ENCODE results near the gene SLIT3.
A peak's percentile ranks its signal among the peaks of the same experiment; 100 is the strongest.

The SLIT3 gene

DNA sequence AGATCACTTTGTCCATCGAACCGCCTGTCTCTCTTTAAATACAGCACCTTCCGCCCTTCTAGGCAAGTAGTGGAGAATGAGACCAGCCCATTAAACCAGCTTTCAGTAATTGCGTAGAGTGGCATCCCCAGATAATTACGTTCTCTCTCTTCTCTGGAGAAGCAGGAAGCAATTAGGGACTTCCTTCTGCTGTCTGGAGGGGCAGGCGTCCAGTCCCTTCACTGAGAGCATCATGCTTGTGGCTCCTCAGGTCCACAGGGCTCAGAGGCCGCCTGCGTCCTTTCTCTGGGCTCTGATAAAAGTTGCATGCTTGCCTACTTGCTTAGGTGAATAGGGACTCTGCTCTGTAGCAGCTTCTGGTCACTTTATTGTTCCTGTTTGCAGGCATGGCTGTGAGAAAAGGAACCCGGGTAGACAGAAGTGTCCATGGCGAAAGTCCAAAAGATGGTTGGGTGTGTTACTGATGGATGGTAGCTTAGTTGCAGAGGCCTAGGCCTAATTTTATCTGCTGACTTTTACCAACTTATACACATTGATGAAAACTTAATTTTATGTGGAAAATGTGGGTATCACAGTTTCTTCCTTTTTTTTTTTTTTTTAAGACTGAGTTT is 422.7 kb downstream of the SLIT3 start:
- no peak for DNase-seq

GRCh38 chr5:168877132-168877892 is 423.6 kb downstream of the SLIT3 start:
- peak; percentile 9 for DNase-seq

DNA sequence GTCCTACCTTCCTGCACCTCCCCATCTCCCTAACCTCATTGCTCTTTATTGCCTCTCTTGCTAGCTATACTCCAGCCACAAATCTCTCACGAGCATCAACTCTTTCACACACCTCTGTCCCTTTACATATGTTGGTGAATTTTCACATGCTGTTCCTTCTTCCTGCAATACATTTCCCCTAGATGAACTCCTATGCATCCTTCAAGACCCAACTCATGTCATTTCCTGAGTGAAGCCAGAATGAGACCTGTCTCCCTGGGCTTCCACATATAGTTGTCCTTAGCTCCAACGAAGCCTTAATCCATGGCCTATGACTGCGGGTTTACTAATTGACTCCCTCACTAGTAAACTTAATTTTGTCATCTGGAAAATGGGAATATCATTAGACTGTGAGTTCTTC is 424.5 kb downstream of the SLIT3 start:
- DNase-seq: no peak

DNA sequence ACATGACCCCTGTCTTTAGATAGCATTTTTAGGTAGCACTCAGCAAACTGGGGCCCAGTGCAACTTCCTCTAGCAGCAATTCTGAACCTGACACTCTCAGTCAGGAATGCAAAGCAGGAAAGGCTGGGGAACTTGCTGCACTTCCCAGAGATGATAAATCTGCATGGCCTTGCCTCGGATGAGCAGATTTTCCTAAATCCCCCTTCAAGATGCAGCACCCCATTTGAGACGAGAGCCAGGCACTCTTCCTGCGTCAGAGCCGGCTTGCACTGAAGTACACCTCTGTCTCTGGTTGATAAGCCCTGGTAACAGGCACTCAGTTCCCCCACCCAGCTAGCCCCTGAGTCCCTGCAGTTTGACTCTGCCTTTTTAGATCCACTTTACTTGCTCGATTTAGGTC is 425.1 kb downstream of the SLIT3 start:
- no peak for DNase-seq

DNA sequence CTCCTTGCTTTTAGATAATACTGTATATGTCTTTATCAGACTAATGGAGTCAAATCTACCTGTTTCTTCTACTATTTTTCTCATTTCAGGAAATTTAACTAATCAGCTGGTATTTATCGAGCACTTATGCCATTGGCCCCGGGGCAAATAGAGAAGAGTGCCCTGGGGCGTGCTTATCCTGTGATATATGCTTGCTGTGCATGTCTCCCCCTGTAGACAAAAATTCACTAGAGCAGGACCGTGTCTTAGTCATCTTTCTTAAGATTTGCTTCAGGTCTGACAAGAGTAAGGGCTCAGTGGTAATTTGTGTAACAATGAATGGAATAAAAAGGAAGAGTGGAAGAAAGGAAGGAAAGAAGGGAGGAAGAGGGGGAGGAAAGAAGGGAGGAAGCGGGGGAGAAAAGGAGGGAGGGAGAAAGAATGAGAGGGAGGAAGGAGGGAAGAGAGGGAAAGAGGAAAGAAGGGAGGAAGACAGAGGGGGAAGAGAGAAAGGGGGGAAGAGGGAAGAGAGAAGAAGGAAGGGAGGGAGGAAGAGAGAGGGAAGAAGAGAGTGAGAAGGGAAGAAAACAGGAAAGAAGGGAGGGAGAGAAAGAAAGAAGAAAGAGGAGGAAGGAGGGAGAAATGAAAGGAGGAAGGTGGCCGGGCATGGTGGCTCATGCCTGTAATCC is 426.1 kb downstream of the SLIT3 start:
- no peak for DNase-seq

GRCh38 chr5:168872246-168872645 is 428.7 kb downstream of the SLIT3 start:
- no peak for DNase-seq

DNA sequence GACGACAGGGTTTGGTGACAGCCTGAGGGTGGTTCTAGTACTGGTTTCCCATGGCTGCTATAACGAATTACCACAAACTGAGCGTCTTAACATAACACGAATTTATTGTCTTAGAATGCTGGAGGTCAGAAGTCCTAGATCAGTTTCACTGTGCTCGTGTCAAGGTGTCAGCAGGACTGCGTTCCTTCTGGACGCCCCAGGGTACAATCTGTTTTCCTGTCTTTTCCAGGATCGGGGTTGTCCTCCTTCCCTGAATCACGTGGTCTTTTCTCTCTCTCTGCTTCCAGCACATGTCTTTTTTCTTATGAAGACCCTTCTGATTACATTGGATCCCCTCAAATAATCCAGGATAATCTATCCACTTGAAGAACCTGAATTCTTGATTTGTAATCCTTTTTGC is 430.0 kb downstream of the SLIT3 start:
- no peak for DNase-seq

GRCh38 chr5:168869615-168870227 is 431.2 kb downstream of the SLIT3 start:
- no peak for DNase-seq

DNA sequence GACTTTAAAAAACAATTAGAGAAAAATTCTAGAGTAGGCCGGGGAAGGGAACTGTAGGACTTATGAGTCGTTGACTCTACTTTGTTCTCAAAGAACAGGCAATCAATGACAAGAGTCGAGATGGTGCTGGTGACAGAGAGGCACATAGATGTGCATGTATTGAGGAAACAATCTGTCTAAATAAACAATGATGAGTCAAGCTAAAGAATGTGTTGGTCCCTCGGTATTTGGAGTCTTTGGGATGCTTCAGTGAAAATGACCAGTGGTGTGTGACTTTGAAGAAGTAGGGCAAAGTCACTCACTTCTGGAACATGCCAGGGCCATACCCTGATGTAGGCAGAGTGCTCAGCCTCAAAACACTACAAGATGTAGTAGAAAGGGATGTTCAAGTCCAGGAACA is 433.7 kb downstream of the SLIT3 start:
- DNase-seq: no peak

- no peak for DNase-seq
These were observed 435.0 kb downstream of the SLIT3 start for GRCh38 chr5:168865968-168866367.

DNA sequence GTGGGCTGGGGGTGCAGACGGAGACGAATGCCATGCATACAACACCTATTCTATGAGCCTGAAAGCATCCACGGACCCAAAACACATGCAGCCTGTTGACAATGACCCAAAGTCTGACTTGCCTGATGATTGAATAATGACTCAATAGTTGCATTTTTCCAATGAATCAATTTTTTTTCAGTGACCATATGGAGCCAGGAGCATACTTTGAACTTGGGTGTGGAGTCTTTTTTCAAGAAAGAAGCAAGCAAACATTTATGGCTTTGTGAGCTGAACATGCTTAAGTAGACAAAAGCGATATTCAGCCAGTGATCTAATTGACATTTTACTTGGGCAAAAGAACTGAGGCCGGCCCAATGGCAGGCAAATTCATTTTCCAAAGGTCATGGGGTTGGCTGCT is 437.9 kb downstream of the SLIT3 start:
- no peak for DNase-seq

DNA sequence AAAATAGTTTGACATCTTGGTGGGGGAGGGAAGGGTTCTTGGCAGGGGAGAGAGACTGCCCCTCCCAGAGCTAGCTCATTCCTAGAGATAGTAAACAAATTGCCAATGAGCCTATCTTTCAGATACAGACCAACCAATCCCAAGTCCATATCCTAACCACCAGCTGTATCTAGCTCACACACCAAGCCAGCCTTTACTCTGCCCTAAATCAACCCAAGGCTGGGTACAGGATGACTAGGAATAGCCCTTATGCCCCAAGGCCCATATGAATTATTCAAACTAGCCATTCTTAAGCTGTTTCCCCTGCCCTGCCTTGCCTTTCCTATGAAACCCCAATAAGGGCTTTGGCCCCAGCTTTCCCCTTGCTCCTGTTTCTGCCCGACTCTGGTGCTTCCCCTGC is 440.4 kb downstream of the SLIT3 start:
- no peak for DNase-seq

DNA sequence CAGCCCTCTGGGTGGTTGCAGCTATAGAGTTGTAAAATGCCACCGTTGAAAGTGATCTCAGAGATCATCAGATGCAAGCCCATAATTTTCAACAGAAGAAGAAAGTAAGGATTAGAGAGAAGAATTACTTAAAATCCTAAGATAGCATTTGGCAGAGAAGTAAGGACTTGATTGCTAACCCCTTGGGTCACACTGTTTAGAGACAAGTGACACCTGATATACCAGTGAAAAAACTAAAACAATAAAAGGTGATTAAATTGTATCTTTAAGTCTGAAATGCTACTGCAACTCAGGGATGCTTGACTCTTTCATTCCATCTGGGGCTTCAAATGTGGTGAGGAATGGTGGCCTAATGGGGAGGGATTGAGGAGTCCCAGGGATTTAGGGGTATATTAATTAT is 440.9 kb downstream of the SLIT3 start:
- no peak for DNase-seq

- DNase-seq: no peak
These were observed 441.5 kb downstream of the SLIT3 start for GRCh38 chr5:168859471-168859870.

DNA sequence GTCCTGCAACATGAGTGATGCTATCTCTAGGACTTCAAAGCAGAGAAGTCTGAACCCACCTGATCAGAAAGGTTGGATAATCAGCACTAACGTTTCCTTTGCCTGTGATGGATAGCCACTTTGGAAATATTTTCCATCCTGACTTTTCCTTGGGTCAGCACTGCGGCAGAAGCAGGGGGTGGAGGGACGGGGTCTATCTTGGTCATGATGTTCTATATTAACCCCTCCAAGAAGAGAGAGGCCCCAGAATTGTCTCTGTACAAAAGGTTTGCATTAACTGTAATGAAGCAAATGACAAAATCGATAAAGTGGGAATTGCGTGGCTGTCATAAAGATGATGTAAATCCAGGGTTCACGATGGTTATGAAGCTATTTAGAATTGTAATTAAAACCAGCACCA is 441.9 kb downstream of the SLIT3 start:
- no peak for DNase-seq

- DNase-seq: no peak
These were observed 442.6 kb downstream of the SLIT3 start for GRCh38 chr5:168858371-168858770.

DNA sequence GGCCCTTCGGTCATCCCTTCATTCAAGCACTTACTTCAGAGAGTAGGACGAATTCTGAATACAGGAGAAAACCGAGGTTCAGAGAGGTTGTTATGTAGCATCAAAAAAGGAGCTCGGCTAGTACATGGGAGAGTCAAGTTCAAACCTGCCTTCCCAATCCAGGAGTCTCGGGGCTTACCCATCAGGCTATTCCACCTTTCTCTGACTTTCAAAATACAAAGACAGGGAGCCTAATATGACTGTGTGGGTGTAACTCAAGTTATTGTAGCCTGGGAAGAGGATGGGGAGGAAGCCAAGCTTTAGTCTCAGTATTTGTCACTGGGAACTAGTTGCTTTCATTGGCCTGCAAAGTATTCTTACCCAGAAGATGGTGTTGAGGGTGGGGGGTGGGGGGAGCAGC is 447.0 kb downstream of the SLIT3 start:
- no peak for DNase-seq

- no peak for DNase-seq
These were observed 448.6 kb downstream of the SLIT3 start for GRCh38 chr5:168852329-168852728.

GRCh38 chr5:168851902-168852321 is 449.0 kb downstream of the SLIT3 start:
- peak; percentile 9 for DNase-seq

- DNase-seq: no peak
These were observed 450.3 kb downstream of the SLIT3 start for GRCh38 chr5:168850683-168851082.

GRCh38 chr5:168848569-168848968 is 452.4 kb downstream of the SLIT3 start:
- DNase-seq: no peak

DNA sequence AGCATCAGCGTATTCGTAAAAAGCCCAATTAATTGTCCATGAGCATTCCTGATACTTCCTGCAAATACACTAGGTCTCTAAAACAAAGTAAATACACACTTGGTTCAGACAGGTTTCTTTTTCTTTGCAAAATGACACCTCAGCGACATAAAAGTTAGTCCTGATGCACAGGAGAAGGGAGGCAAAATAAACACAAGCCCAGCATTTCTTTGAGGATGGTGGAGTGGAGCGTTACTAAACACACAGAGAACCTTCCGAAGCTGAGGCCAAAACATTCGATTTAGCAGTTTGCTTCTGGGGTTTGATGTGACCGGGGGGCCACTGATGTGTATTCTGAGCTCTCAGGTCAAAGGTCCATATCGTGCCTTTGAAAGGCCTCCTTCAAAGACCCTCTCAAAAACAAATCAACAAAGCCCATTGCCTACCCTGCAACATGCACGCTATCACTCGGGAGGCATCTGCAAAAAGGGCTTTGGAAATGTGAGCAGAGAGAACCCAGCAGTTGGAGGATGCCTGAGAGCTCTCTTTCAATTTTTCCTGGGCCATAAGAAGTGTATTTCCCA is 453.3 kb downstream of the SLIT3 start:
- no peak for DNase-seq

- no peak for DNase-seq
These were observed 456.0 kb downstream of the SLIT3 start for GRCh38 chr5:168844922-168845296.
